GM12878 (cell line): ENCODE measurements around the gene LRRC27. TPM values are rescaled to one million over a fixed set of nuclear protein-coding genes. Genes with fewer than 3 reads are reported as not detected.

Experiments used
- ATAC-seq: fragments of 200-7000 bp; cut with Tn5 transposase; 3 replicates; pipeline ENCODE4 v1.9.1; 2020; ENCODE audit warnings: mild to moderate bottlenecking, moderate library complexity
- BruUV-seq: library from RNA; stranded (reverse); fragments of 400-500 nt; replicated peaks from 2 replicates; lab custom pipeline; 2021; lab: Mats Ljungman, UMichigan
- CTCF ChIA-PET: fragments of 300-600 bp; sonication (Branson Sonifier 250); formaldehyde crosslinking; extraction: SDS; loops from one replicate; lab custom pipeline; 2021; ENCODE audit warnings: inconsistent platforms; lab: Yijun Ruan, JAX
- POLR2A ChIA-PET: fragments of 350-600 bp; formaldehyde crosslinking; extraction: SDS; loops from one replicate; lab custom pipeline; 2021; ENCODE audit warnings: inconsistent platforms; lab: Charles Lee
- RAD21 ChIA-PET: fragments of 300-600 bp; sonication (Branson Sonifier 250); formaldehyde crosslinking; loops from one replicate; lab custom pipeline; 2023; ENCODE audit warnings: antibody characterized with exemption; ENCODE audit not compliant: unreplicated experiment; lab: Charles Lee
- SMC1A ChIA-PET: fragments of 300-600 bp; sonication (Branson Sonifier 250); formaldehyde crosslinking; loops from one replicate; lab custom pipeline; 2023; ENCODE audit not compliant: unreplicated experiment, uncharacterized antibody; lab: Charles Lee
- DNase-seq: peaks from one replicate; pipeline ENCODE4 v3.0.0-alpha.2; 2011; ENCODE audit warnings: low read depth, low spot score
- FAIRE-seq: peaks from 3 replicates; lab custom pipeline; 2011; peaks lifted over from hg19 to GRCh38; lab: Jason Lieb, UNC
- H2AFZ ChIP-seq: 2 replicates; pipeline ENCODE4 v1.6.0; 2011; ENCODE audit warnings: low read depth, low read length, control low read depth; ENCODE audit not compliant: control insufficient read depth
- H3K27ac ChIP-seq: 2 replicates; pipeline ENCODE4 v1.5.1; 2011; ENCODE audit warnings: control low read depth; ENCODE audit not compliant: control insufficient read depth, insufficient read depth
- H3K27me3 ChIP-seq, 2 experiments: replicated peaks in 1 of 2; 2 replicates each; pipeline versions ENCODE4 v1.6.0 to v1.6.1; 2011; ENCODE audit warnings: low read length in 1 of 2; ENCODE audit not compliant: control insufficient read depth in 2 of 2, insufficient read depth in 2 of 2
- H3K36me3 ChIP-seq, 2 experiments: 2 replicates each; pipeline ENCODE4 v1.5.1; 2011; ENCODE audit warnings: low read length in 1 of 2; ENCODE audit not compliant: control insufficient read depth in 2 of 2, insufficient read depth in 2 of 2
- H3K4me1 ChIP-seq: 2 replicates; pipeline ENCODE4 v1.6.1; 2011; ENCODE audit warnings: mild to moderate bottlenecking, low read length, moderate library complexity, mixed read lengths; ENCODE audit not compliant: control insufficient read depth, insufficient read depth
- H3K4me2 ChIP-seq: 2 replicates; pipeline ENCODE4 v1.6.0; 2011; ENCODE audit warnings: control low read depth; ENCODE audit not compliant: control insufficient read depth, insufficient read depth
- H3K4me3 ChIP-seq: fragments of 200-600 bp; sonication (generic); 2 replicates; pipeline ENCODE4 v1.5.1; 2016
- H3K79me2 ChIP-seq: 2 replicates; pipeline ENCODE4 v1.6.0; 2011; ENCODE audit warnings: low read length; ENCODE audit not compliant: control insufficient read depth, insufficient read depth
- H3K9ac ChIP-seq: 2 replicates; pipeline ENCODE4 v1.8.0; 2011; ENCODE audit warnings: low read length, control low read depth, mixed read lengths; ENCODE audit not compliant: control insufficient read depth, insufficient read depth
- H3K9me3 ChIP-seq: replicated peaks from 3 replicates; pipeline ENCODE4 v1.5.1; 2011; ENCODE audit warnings: mild to moderate bottlenecking, low read length; ENCODE audit not compliant: control insufficient read depth, insufficient read depth
- H4K20me1 ChIP-seq: 2 replicates; pipeline ENCODE4 v1.6.0; 2011; ENCODE audit not compliant: control insufficient read depth, insufficient read depth
- CHD1 ChIP-seq: IDR thresholded peaks from 2 replicates; pipeline ENCODE4 v1.6.1; 2012; ENCODE audit warnings: low read depth, low read length, improper control_type of control experiment
- GATAD2B ChIP-seq: fragments of 450-650 bp; conservative IDR thresholded peaks from 2 replicates; pipeline ENCODE4 v1.6.1; 2017; ENCODE audit warnings: low read depth, mild to moderate bottlenecking, moderate library complexity
- HSF1 ChIP-seq: fragments of 150-350 bp; IDR thresholded peaks from 2 replicates; pipeline ENCODE4 v1.6.1; 2014; ENCODE audit warnings: mild to moderate bottlenecking, low read depth, low read length
- IKZF1 ChIP-seq: fragments of 450-650 bp; conservative IDR thresholded peaks from 2 replicates; pipeline ENCODE4 v1.6.1; 2017; ENCODE audit warnings: antibody characterized with exemption, mild to moderate bottlenecking
- MYC ChIP-seq: IDR thresholded peaks from 2 replicates; pipeline ENCODE4 v1.6.1; 2011; ENCODE audit warnings: mild to moderate bottlenecking, low read length, moderate library complexity, inconsistent platforms; ENCODE audit not compliant: insufficient read depth, insufficient replicate concordance, insufficient read length, severe bottlenecking
- NR2C1 ChIP-seq: fragments of 450-650 bp; IDR thresholded peaks from 2 replicates; pipeline ENCODE4 v1.6.1; 2017; ENCODE audit warnings: antibody characterized with exemption, mild to moderate bottlenecking, moderate library complexity
- PML ChIP-seq: IDR thresholded peaks from 2 replicates; pipeline ENCODE4 v1.6.1; 2012; ENCODE audit warnings: low read length, inconsistent platforms
- POLR2AphosphoS5 ChIP-seq: IDR thresholded peaks from 2 replicates; pipeline ENCODE4 v1.6.1; 2011; ENCODE audit warnings: mild to moderate bottlenecking, low read length, inconsistent platforms
- POU2F2 ChIP-seq: IDR thresholded peaks from 3 replicates; pipeline ENCODE4 v1.6.1; 2011; ENCODE audit warnings: low read depth, mild to moderate bottlenecking, low read length, borderline replicate concordance
- SIX5 ChIP-seq: IDR thresholded peaks from 2 replicates; pipeline ENCODE4 v1.6.1; 2011; ENCODE audit warnings: mild to moderate bottlenecking, low read depth, low read length, moderate library complexity; ENCODE audit not compliant: severe bottlenecking
- SPI1 ChIP-seq: IDR thresholded peaks from 2 replicates; pipeline ENCODE4 v1.6.1; 2011; ENCODE audit warnings: low read depth, mild to moderate bottlenecking, low read length, moderate library complexity, borderline replicate concordance; ENCODE audit not compliant: insufficient read depth
- STAT3 ChIP-seq: IDR thresholded peaks from 2 replicates; pipeline ENCODE4 v1.6.1; 2011; ENCODE audit warnings: low read depth, low read length, improper control_type of control experiment
- TBL1XR1 ChIP-seq: IDR thresholded peaks from 2 replicates; pipeline ENCODE4 v1.6.1; 2012; ENCODE audit warnings: low read depth, low read length, improper control_type of control experiment
- TCF7 ChIP-seq: IDR thresholded peaks from 2 replicates; pipeline ENCODE4 v1.6.1; 2014; ENCODE audit warnings: antibody characterized with exemption, borderline replicate concordance
- USF2 ChIP-seq: IDR thresholded peaks from 2 replicates; pipeline ENCODE4 v1.6.1; 2011; ENCODE audit warnings: low read depth, low read length, improper control_type of control experiment, borderline replicate concordance
- ZNF622 ChIP-seq: fragments of 450-650 bp; IDR thresholded peaks from 2 replicates; pipeline ENCODE4 v1.6.1; 2017; ENCODE audit warnings: mild to moderate bottlenecking, inconsistent platforms
- WGBS: methylation state at CpG from one replicate; pipeline ENCODE4 v1.1.6; 2016; ENCODE audit warnings: low lambda C conversion rate; ENCODE audit not compliant: insufficient replicate concordance, insufficient coverage; ENCODE audit errors: missing lambda C conversion rate; 5-methylcytosine and 5-hydroxymethylcytosine counted together
- in situ Hi-C: fragments of 300-500 bp; cut with MboI; formaldehyde crosslinking; loops from 9 replicates; pipeline ENCODE4 v1.14.3; 2018; ENCODE audit warnings: mixed read lengths
- intact Hi-C: fragments of 100-400 bp; cut with micrococcal nuclease; formaldehyde crosslinking; loops from one replicate; pipeline ENCODE4 v1.14.2; 2022; ENCODE audit not compliant: unreplicated experiment
- polyA plus RNA-seq, 11 experiments: library from polyadenylated mRNA; depleted of rRNA in 4 of 11; unstranded in 6 of 11; stranded (reverse) in 5 of 11; fragments of >200 nt; fragmentation: Nextera tagmentation in 4 of 11; fragmentation: Illumina TruSeq in 1 of 11; extraction: Ambion mirVana in 4 of 11; extraction: Trizol in 1 of 11; gene quantifications; 1 replicate in 1 of 11; 2 replicates in 10 of 11; pipeline versions ENCODE4 v1.2.1 to v1.2.3, GENCODE V29; 2011 to 2016; ENCODE audit warnings: inconsistent platforms in 2 of 11, missing spikeins in 2 of 11, low read depth in 1 of 11
- total RNA-seq, 4 experiments: library from RNA; depleted of rRNA in 3 of 4; stranded (reverse); fragments of >200 nt in 3 of 4; fragmentation: Illumina TruSeq in 1 of 4; extraction: Trizol in 1 of 4; gene quantifications; 2 replicates each; pipeline versions ENCODE4 v1.2.1 to v1.2.3, GENCODE V29; 2013 to 2021

LRRC27 gene
- total and polyA plus RNA-seq, 10 of the 15 experiments (the other 5 are each of a cell fraction or from before 2014, with no cell fraction given) = 0.48 to 6.9 (median 4.7) TPM

- no peak overlapping the region for H3K9ac ChIP-seq
- WGBS = 50% methylated on average over 15 of the region's 32 CpGs
- POLR2A ChIA-PET = no interaction called here
- no TSS peak for BruUV-seq
- H3K27me3 ChIP-seq = no peaks in the 10 kb centered on the region
- CTCF ChIA-PET = no interaction called here
- no peaks in the 10 kb centered on the region for H3K4me1 ChIP-seq
- H3K9me3 ChIP-seq = no peaks in the 10 kb centered on the region
- no peak overlapping the region for H3K27ac ChIP-seq
- no peak for DNase-seq
- intact Hi-C loops (no loop called here), in situ Hi-C loops (no loop called here)
- no peak overlapping the region for H3K4me3 ChIP-seq
- H3K36me3 ChIP-seq = no peaks in the 10 kb centered on the region
- FAIRE-seq = no peak
- SMC1A ChIA-PET = no interaction called here
- RAD21 ChIA-PET = no interaction called here
- TF ChIP-seq POLR2AphosphoS5 (no peak), CHD1 (no peak), TCF7 (no peak), IKZF1 (no peak), STAT3 (no peak), PML (no peak), ZNF622 (no peak)
- no peaks in the 10 kb centered on the region for H3K79me2 ChIP-seq
- no peaks in the 10 kb centered on the region for H4K20me1 ChIP-seq
- no peak overlapping the region for H2AFZ ChIP-seq
- no peak for ATAC-seq
- no peak overlapping the region for H3K4me2 ChIP-seq
Observed at GRCh38 chr10:132404169-132404880, 72.3 kb downstream of the LRRC27 start.

- CTCF ChIA-PET = no interaction called here
- no peaks in the 10 kb centered on the region for H3K9me3 ChIP-seq
- 86% methylated on average over 15 of the region's 54 CpGs for WGBS
- FAIRE-seq (no peak), DNase-seq (no peak), ATAC-seq (no peak)
- POLR2A ChIA-PET = no interaction called here
- H2AFZ ChIP-seq = no peak overlapping the region
- no TSS peak for BruUV-seq
- no peak overlapping the region for H3K4me3 ChIP-seq
- no peak overlapping the region for H3K4me2 ChIP-seq
- RAD21 ChIA-PET = no interaction called here
- no peaks in the 10 kb centered on the region for H3K4me1 ChIP-seq
- intact Hi-C loops = no loop called here
- H3K27ac ChIP-seq = no peak overlapping the region
- SMC1A ChIA-PET = no interaction called here
- no peaks in the 10 kb centered on the region for H4K20me1 ChIP-seq
- no peaks in the 10 kb centered on the region for H3K36me3 ChIP-seq
- H3K79me2 ChIP-seq = no peaks in the 10 kb centered on the region
- no peaks in the 10 kb centered on the region for H3K27me3 ChIP-seq
- no peak overlapping the region for H3K9ac ChIP-seq
- in situ Hi-C loops = no loop called here
- TF ChIP-seq MYC = no peak
- TF ChIP-seq GATAD2B = no peak
- no peak for TF ChIP-seq NR2C1
- TF ChIP-seq POU2F2 = no peak
- no peak for TF ChIP-seq TBL1XR1
- no peak for TF ChIP-seq USF2
- no peak for TF ChIP-seq HSF1
- no peak for TF ChIP-seq SPI1
- no peak for TF ChIP-seq SIX5
- TF ChIP-seq STAT3 = no peak
Observed at GRCh38 chr10:132404911-132405462, 73.0 kb downstream of the LRRC27 start.
